ENCODE results near the gene MLLT10.

The MLLT10 gene

DNA sequence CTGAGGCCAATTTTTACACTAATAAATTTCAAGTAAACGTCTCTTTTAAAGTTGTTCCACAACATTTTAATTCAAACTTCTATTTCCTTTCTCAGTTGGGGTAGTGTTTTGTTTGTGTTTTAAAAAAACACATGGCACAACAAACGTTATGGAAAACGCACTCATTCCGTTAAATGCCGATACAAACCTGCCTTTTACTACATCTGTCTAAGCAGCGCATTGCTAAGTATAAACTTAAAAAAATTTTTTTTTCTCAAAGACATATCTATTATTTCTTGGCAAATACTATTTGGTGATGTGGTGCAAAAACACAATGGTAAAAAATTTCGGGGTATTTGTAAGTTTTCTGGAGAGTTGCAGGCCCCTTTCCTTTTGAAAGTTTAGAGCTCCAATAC, 9.9 kb upstream of the MLLT10 start:
- Mint-ChIP-seq H3K9me3 (no peaks in the 10 kb centered on the region), H3K27me3 (ENCODE audit: low read depth, poor library complexity) (no peaks in the 10 kb centered on the region), H3K36me3 (ENCODE audit: low read depth) (no peaks in the 10 kb centered on the region), H3K27ac (peak overlapping the region; percentile 99), H3K4me1 (peaks cover 65% of the 10 kb centered on the region), H3K4me3 (peak overlapping the region; percentile 95)
- DNase-seq: no peak
- TF ChIP-seq, protein P1, sequence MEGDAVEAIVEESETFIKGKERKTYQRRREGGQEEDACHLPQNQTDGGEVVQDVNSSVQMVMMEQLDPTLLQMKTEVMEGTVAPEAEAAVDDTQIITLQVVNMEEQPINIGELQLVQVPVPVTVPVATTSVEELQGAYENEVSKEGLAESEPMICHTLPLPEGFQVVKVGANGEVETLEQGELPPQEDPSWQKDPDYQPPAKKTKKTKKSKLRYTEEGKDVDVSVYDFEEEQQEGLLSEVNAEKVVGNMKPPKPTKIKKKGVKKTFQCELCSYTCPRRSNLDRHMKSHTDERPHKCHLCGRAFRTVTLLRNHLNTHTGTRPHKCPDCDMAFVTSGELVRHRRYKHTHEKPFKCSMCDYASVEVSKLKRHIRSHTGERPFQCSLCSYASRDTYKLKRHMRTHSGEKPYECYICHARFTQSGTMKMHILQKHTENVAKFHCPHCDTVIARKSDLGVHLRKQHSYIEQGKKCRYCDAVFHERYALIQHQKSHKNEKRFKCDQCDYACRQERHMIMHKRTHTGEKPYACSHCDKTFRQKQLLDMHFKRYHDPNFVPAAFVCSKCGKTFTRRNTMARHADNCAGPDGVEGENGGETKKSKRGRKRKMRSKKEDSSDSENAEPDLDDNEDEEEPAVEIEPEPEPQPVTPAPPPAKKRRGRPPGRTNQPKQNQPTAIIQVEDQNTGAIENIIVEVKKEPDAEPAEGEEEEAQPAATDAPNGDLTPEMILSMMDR (IDR thresholded peaks at IDR 0.05): no peak

DNA sequence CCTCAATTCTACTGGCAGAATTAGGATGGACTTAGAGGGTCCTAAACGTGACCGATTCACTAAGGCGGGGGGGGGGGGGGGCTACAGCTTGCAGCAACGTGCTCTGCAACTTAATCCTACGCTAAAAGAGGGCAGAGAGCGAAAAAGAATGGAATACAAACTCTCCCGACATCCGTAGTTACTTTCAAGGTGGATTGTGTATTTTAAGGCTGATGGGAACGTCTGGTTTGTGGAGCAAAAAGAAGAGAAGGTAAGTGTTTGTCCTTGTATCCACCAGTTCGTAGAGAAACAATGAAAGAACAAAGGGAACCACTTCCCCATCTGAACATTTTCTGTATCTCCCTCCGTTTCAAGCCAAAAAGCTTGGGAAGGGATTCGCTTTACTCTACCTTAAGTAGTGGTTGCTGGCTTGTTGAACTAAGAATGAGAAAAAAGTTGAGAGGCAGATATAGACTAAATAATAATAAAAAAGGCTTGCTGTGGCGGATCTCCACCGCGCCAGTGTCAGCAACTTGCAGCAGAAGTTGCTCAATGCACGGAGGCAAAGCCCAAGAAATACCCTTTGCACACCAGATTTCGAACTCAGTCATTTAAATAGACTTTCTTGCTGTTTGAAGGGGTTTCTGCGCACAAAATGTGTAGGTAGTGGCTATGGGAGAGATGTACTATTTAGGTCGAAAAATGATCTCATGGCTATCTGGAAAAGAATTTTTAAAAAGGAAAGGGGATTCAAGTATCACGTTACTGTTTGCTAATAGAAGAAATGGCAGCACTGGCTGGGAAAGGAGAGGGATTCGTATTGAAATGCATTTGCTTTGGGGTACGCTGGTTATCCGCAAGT, 9.3 kb upstream of the MLLT10 start:
- Mint-ChIP-seq H3K9me3 (no peaks in the 10 kb centered on the region), H3K4me3 (peak overlapping the region; percentile 95), H3K27ac (peak overlapping the region; percentile 99), H3K4me1 (peaks cover 65% of the 10 kb centered on the region), H3K36me3 (ENCODE audit: low read depth) (no peaks in the 10 kb centered on the region), H3K27me3 (ENCODE audit: low read depth, poor library complexity) (no peaks in the 10 kb centered on the region)
- DNase-seq: no peak
- TF ChIP-seq, protein P1 (IDR thresholded peaks at IDR 0.05): no peak

DNA sequence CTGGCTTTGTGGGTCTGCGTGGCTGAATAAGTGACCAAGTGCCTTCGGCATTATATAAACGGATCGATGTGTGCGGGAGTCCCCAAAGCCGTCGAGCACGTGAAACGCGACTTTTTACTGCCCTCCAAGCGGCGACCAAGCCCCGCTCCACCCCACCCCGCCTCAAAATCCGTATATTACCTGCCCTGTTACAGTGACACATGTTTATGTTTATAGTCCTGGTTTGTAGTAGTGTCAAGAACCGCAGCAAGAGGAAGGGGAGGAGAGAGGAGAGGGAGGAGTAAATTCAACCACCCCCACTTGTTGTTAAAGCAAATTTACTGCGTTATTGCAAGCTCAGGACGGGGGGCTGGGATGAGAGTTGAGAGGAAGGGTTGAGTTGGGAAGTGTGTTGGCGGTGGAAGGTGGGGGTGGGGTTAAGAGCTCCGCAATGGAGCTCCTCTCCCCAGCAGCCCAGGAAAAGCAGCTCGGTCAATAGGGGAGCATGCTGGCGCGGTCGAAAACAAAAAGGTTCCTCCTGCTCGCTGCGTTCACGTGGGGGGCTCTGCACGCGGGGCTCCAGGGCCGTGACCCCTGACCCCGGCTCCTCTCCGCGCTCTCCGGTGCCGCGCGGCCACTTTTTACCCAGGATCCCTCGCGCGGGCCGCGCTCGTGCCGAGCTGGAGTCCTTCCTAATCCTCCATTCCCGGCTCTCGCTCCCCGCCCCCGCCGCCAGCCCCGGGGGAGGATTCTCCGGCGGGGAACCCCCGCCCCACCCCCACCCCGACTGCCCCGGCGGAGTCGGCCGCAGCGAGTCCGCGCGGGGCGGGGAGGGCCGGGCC, 8.5 kb upstream of the MLLT10 start, which contains the start of gene SKIDA1:
SKIDA1 (minus strand) TSS at position 316 of the 821 bp plus-strand sequence. CDS start 7,860 bp downstream, outside the sequence.
- peak; percentile 88 for DNase-seq
- peak within 1 kb of the TSS; percentile 96 for H3K4me3 Mint-ChIP-seq
- no peaks in the 10 kb centered on the region for H3K36me3 Mint-ChIP-seq (ENCODE audit: low read depth)
- H3K9me3 Mint-ChIP-seq: no peaks in the 10 kb centered on the region
- no peaks in the 10 kb centered on the region for H3K27me3 Mint-ChIP-seq (ENCODE audit: low read depth, poor library complexity)
- TF ChIP-seq, protein P1 (IDR thresholded peaks at IDR 0.05): no peak
- peaks cover 59% of the 10 kb centered on the region for H3K4me1 Mint-ChIP-seq
- peak within 1 kb of the TSS; percentile 100 for H3K27ac Mint-ChIP-seq

DNA sequence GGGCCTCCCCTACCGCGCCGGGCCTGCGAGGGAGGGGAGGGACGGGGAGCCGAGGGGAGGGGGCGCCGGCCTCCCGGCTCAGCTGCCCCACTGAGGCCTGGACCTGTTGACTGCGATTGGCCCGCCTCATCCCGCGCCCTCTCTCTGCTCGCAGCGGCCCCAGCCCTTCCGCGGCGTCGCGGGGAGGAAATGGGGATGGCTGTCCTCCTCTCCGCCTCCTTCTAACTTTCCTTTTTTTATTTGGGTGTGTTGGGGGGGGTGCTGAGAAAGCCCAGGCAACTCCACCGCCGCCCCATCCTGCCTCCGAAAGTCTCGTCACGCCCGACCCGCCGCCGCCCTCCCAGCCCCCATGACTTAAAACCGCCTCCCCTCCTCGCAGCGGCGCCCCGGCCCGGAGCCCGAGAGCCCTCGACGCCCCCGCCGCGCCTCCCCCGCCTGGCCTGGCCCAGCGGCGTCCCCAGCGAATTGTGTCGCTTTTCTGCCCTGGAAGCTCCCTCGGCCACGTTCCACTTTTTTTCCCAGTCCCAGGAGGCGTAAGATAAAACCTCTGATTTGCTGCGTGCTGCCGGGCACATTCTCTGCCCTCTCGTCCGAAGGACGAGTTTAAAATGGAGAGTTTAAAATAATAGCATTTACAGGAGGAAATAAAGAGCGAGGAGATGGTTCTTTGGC, 7.7 kb upstream of the MLLT10 start:
- Mint-ChIP-seq H3K4me1 (peaks cover 59% of the 10 kb centered on the region), H3K27ac (peak overlapping the region; percentile 100), H3K27me3 (ENCODE audit: low read depth, poor library complexity) (no peaks in the 10 kb centered on the region), H3K4me3 (peak overlapping the region; percentile 96), H3K9me3 (no peaks in the 10 kb centered on the region), H3K36me3 (ENCODE audit: low read depth) (no peaks in the 10 kb centered on the region)
- TF ChIP-seq, protein P1 (IDR thresholded peaks at IDR 0.05): no peak
- peak; percentile 82 for DNase-seq

DNA sequence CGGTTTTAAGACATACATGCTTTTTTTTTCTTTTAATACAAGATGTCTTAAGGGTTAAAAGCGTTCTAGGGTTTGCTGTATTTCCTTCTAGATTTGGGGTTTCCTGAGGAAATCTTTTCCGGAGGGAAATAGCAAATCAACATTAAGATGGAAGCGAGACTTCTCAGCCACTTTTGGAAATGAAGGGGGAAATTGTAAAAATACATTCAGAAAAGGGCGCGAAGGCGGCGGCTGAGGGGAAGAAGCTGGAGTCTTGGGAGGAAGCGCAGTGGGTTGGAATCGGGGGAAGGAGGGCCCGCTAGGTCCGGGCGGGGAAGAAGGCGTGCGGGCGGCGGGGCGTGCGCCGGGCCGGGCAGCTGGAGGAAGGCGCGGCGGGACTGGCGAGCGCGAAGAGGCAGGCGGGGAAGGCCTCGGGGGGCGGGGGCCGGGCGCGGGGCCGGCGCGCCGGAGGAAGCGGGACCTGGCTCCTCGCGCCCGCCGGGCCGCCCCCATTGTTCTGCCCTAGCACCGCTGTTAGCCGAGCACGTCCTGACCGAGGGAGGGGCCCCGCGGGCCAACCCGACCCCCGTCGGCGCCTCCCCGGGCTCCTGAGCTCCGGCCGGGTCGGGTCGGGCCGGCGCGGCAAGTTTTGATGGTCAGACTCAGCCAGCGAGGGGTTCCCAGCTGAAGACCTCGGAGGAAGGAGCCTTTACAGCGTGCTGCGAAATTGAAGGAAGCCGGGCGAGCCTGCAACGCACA, 7.0 kb upstream of the MLLT10 start:
- no peaks in the 10 kb centered on the region for H3K27me3 Mint-ChIP-seq (ENCODE audit: low read depth, poor library complexity)
- peak; percentile 68 for DNase-seq
- H3K4me1 Mint-ChIP-seq: peaks cover 59% of the 10 kb centered on the region
- TF ChIP-seq, protein P1 (IDR thresholded peaks at IDR 0.05): no peak
- H3K9me3 Mint-ChIP-seq: no peaks in the 10 kb centered on the region
- peak overlapping the region; percentile 96 for H3K4me3 Mint-ChIP-seq
- peak overlapping the region; percentile 100 for H3K27ac Mint-ChIP-seq
- no peaks in the 10 kb centered on the region for H3K36me3 Mint-ChIP-seq (ENCODE audit: low read depth)

All from nephron progenitor cell (in vitro differentiated cells).